ENCODE measurements around the gene ING2. TPM values are rescaled to one million over a fixed set of nuclear protein-coding genes. Genes with fewer than 3 reads are reported as not detected.
A peak's percentile ranks its signal among the peaks of the same experiment; 100 is the strongest.

ING2 gene, protein sequence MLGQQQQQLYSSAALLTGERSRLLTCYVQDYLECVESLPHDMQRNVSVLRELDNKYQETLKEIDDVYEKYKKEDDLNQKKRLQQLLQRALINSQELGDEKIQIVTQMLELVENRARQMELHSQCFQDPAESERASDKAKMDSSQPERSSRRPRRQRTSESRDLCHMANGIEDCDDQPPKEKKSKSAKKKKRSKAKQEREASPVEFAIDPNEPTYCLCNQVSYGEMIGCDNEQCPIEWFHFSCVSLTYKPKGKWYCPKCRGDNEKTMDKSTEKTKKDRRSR
- total RNA-seq (2022) = 12.9 and 15.3 TPM in 2 replicates
- percentile 74 among the genes with signal in this experiment for Bru-seq, nascent RNA
- BruChase-seq, experiment 1, labeled RNA remaining after a 2-hour chase = percentile 79 among the genes with signal in this experiment
- percentile 65 among the genes with signal in this experiment for BruChase-seq, experiment 2, labeled RNA remaining after a 6-hour chase
- long read RNA-seq, transcript ING2-201 (2 exons, 1,189 nt) = major isoform, 25 of 31 reads
- long read RNA-seq, partial matches to known transcripts = 0 of 31 reads
- long read RNA-seq, other reads (novel, unspliced or antisense) = 4 of 31 reads

DNA sequence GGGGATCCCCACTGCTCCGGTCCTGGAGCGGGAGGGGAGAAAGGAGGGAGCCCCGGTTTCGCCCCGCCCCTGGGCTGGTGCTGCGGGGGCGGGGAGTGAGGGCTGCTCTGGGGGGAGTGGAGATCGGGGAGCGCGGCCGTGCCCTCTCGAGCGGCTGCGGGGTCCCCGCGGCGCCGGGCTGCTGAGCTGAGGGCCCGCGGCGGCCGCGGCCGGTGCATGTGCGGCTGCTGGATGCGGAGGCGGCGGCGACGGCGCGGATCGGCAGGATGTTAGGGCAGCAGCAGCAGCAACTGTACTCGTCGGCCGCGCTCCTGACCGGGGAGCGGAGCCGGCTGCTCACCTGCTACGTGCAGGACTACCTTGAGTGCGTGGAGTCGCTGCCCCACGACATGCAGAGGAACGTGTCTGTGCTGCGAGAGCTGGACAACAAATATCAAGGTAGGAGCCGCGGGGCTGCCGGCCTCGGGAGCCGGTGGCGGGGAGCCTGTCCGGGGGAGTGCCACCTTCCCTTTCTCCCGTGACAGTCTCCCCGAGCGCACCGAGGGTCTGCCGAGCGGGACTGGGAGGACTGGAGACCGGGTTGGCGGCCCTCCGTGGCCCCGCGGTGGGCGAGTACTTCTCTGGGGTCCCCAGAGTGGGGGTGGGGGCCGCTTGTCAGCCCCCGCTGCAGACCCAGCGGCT, at the start of gene ING2:
Gene ING2 (plus strand): TSS at position 129 of the 681 bp plus-strand sequence. CDS start 138 bp downstream, at position 267.
- Mint-ChIP-seq H3K27me3 (ENCODE audit: insufficient read depth, unreplicated experiment) (no peaks in the 10 kb centered on the region), H3K4me1 (ENCODE audit: low read depth, unreplicated experiment) (peaks cover 12% of the 10 kb centered on the region), H3K9me3 (ENCODE audit: unreplicated experiment) (no peaks in the 10 kb centered on the region), H3K36me3 (ENCODE audit: insufficient read depth, unreplicated experiment) (peaks cover 13% of the 10 kb centered on the region), H3K27ac (ENCODE audit: unreplicated experiment) (peak within 1 kb of the TSS; percentile 97), H3K4me3 (ENCODE audit: unreplicated experiment) (peak within 1 kb of the TSS; percentile 96)
- ChIA-PET CTCF (interaction anchor here (0.8 to 1.3 kb wide), 3 partner anchors 95 to 155 kb away, joined by 3 to 21 read pairs (median 3); no protein-coding TSS in a partner anchor), POLR2A (interaction anchor here (1.0 to 1.2 kb wide), 2 partner anchors 91 to 97 kb away, joined by 3 to 5 read pairs; no protein-coding TSS in a partner anchor)
- Histone ChIP-seq H3K4me1 (peaks cover 30% of the 10 kb centered on the region), H3K27me3 (replicated peaks; ENCODE audit: control insufficient read depth, insufficient read depth, low read length) (no peaks in the 10 kb centered on the region), H3K36me3 (ENCODE audit: control insufficient read depth, insufficient read depth, low read length) (no peaks in the 10 kb centered on the region), H3K9me3 (no peaks in the 10 kb centered on the region), H3K4me3 (ENCODE audit: low read depth, low read length) (peak within 1 kb of the TSS; percentile 73)
- peak in 1 of 2 experiments; percentile 56 for DNase-seq
- BruUV-seq (replicated peaks) = no TSS peak
- intact Hi-C loops (cut with micrococcal nuclease; ENCODE audit: unreplicated experiment) = loop anchor here (1.0 to 5.0 kb wide), 6 partner anchors 33 to 154 kb away; partner anchors contain the start of genes CDKN2AIP, RWDD4 and TRAPPC11
- TF ChIP-seq, protein P1, sequence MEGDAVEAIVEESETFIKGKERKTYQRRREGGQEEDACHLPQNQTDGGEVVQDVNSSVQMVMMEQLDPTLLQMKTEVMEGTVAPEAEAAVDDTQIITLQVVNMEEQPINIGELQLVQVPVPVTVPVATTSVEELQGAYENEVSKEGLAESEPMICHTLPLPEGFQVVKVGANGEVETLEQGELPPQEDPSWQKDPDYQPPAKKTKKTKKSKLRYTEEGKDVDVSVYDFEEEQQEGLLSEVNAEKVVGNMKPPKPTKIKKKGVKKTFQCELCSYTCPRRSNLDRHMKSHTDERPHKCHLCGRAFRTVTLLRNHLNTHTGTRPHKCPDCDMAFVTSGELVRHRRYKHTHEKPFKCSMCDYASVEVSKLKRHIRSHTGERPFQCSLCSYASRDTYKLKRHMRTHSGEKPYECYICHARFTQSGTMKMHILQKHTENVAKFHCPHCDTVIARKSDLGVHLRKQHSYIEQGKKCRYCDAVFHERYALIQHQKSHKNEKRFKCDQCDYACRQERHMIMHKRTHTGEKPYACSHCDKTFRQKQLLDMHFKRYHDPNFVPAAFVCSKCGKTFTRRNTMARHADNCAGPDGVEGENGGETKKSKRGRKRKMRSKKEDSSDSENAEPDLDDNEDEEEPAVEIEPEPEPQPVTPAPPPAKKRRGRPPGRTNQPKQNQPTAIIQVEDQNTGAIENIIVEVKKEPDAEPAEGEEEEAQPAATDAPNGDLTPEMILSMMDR (IDR thresholded peaks at IDR 0.05; ENCODE audit: insufficient read depth in 1 of 2, low read depth in 1 of 2, low read length in 1 of 2, severe bottlenecking in 1 of 2, unreplicated experiment in 1 of 2) = no peak

DNA sequence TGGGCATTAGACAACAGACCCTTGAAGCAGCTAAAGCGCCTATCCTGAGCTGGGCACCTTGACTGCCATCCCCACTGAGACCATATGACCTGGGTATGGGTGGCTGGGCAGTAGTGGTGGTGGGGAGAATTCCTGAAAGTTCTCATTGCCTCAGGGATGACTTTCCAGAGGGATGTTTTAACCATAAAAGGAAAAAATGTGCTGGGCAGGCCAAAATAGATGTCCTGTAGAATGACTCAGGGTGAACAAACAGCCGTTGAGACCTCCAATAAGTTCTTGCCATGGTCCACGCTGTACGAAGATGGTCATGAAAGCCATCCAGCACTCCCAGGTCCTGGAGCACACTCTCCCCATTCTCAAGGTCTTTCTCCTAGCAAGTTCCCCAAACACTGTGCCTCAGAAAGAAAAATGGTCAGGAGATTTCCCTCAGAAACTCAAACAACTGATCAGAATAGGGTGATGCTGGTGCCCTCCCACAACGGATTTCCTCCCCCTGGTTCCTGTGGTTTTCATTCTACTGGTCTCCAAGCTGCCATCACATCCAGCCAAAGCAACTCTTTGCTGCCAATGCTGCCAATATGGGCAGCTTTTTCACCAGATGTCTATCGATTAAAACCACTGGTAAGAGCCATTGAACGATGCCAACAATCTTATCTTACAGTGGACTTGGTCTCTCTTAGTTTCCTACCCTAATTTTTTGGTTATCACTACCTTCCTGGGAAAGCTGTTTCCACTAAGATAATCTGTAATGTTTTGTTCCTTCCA, 49.2 kb upstream of the ING2 start:
- no peak overlapping the region for H3K27ac Mint-ChIP-seq (ENCODE audit: unreplicated experiment)
- no peaks in the 10 kb centered on the region for H3K27me3 Mint-ChIP-seq (ENCODE audit: insufficient read depth, unreplicated experiment)
- H3K4me1 Mint-ChIP-seq (ENCODE audit: low read depth, unreplicated experiment) = no peaks in the 10 kb centered on the region
- H3K9me3 ChIP-seq = no peaks in the 10 kb centered on the region
- intact Hi-C loops (cut with micrococcal nuclease; ENCODE audit: unreplicated experiment) = no loop called here
- H3K4me3 ChIP-seq (ENCODE audit: low read depth, low read length) = no peak overlapping the region
- ChIA-PET CTCF (no interaction called here), POLR2A (no interaction called here)
- H3K36me3 ChIP-seq (ENCODE audit: control insufficient read depth, insufficient read depth, low read length) = no peaks in the 10 kb centered on the region
- H3K9me3 Mint-ChIP-seq (ENCODE audit: unreplicated experiment) = no peaks in the 10 kb centered on the region
- no peaks in the 10 kb centered on the region; the same call in 1 of the 2 replicates for H3K4me1 ChIP-seq
- peaks cover 2% of the 10 kb centered on the region for H3K36me3 Mint-ChIP-seq (ENCODE audit: insufficient read depth, unreplicated experiment)
- TF ChIP-seq, protein P1 (IDR thresholded peaks at IDR 0.05; ENCODE audit: insufficient read depth in 1 of 2, low read depth in 1 of 2, low read length in 1 of 2, severe bottlenecking in 1 of 2, unreplicated experiment in 1 of 2) = no peak
- no peak for DNase-seq
- no TSS peak for BruUV-seq (replicated peaks)
- H3K4me3 Mint-ChIP-seq (ENCODE audit: unreplicated experiment) = no peak overlapping the region
- H3K27me3 ChIP-seq (replicated peaks; ENCODE audit: control insufficient read depth, insufficient read depth, low read length) = no peaks in the 10 kb centered on the region
